K562 (cell line): Measurements from ENCODE around the gene NFIC. TPM values are rescaled to one million over a fixed set of nuclear protein-coding genes. Genes with fewer than 3 reads are reported as not detected.

ENCODE experiments used
- ARHGAP35 ChIP-seq: fragments of 450-650 bp; IDR thresholded peaks from 2 replicates; pipeline ENCODE4 v1.6.1; 2018; ENCODE audit not compliant: partially characterized antibody
- BCOR ChIP-seq: fragments of 450-650 bp; IDR thresholded peaks from 2 replicates; pipeline ENCODE4 v1.6.1; 2016
- BMI1 ChIP-seq: fragments of 150-350 bp; IDR thresholded peaks from 2 replicates; pipeline ENCODE4 v1.6.1; 2014; ENCODE audit warnings: low read length
- EGR1 ChIP-seq: fragments of 450-650 bp; conservative IDR thresholded peaks from 2 replicates; pipeline ENCODE4 v1.6.1; 2017; ENCODE audit warnings: mild to moderate bottlenecking
- ESRRB ChIP-seq: fragments of 250-450 bp; sonication (Bioruptor Pico); IDR thresholded peaks from 2 replicates; pipeline ENCODE4 v1.5.0; 2020; ENCODE audit warnings: mild to moderate bottlenecking, moderate library complexity, borderline replicate concordance
- FIP1L1 ChIP-seq: fragments of 200-400 bp; formaldehyde crosslinking; IDR thresholded peaks from 2 replicates; pipeline ENCODE4 v1.6.1; 2018; ENCODE audit warnings: mild to moderate bottlenecking, low read depth, low read length; ENCODE audit not compliant: poor library complexity, severe bottlenecking
- FOXA1 ChIP-seq: fragments of 450-650 bp; IDR thresholded peaks from 2 replicates; pipeline ENCODE4 v1.6.1; 2016; ENCODE audit warnings: mild to moderate bottlenecking, borderline replicate concordance
- GATA2 ChIP-seq: sonication (generic); formaldehyde crosslinking; IDR thresholded peaks from 2 replicates; pipeline ENCODE4 v1.4.0; 2020; ENCODE audit warnings: mild to moderate bottlenecking, missing genetic modification reagents
- MCM5 ChIP-seq: fragments of 450-650 bp; IDR thresholded peaks from 2 replicates; pipeline ENCODE4 v1.6.1; 2016; ENCODE audit warnings: low read depth
- MYBL2 ChIP-seq, 2 experiments: fragments of 450-650 bp in 1 of 2; sonication (generic) in 1 of 2; formaldehyde crosslinking in 1 of 2; IDR thresholded peaks; 2 replicates each; pipeline versions ENCODE4 v1.6.1 to v1.8.1; 2017 to 2022; ENCODE audit warnings: borderline replicate concordance in 1 of 2, inconsistent platforms in 1 of 2, low read depth in 1 of 2, mild to moderate bottlenecking in 1 of 2, missing genetic modification reagents in 1 of 2, moderate library complexity in 1 of 2
- NFIX ChIP-seq: fragments of 250-450 bp; sonication (Bioruptor Pico); IDR thresholded peaks from 2 replicates; pipeline ENCODE4 v1.4.0; 2020; ENCODE audit warnings: low read depth, mild to moderate bottlenecking, moderate library complexity
- PHB ChIP-seq: fragments of 250-450 bp; sonication (Bioruptor Pico); IDR thresholded peaks from 2 replicates; pipeline ENCODE4 v1.5.0; 2021
- PTBP1 ChIP-seq: fragments of 200-400 bp; formaldehyde crosslinking; IDR thresholded peaks from 2 replicates; pipeline ENCODE4 v1.6.1; 2017; ENCODE audit warnings: low read depth, low read length
- RBFOX2 ChIP-seq: fragments of 200-400 bp; formaldehyde crosslinking; IDR thresholded peaks from 2 replicates; pipeline ENCODE4 v1.6.1; 2017; ENCODE audit warnings: low read depth, mild to moderate bottlenecking, low read length, moderate library complexity
- RFX5 ChIP-seq: IDR thresholded peaks from 2 replicates; pipeline ENCODE4 v1.6.1; 2011; ENCODE audit warnings: low read depth, mild to moderate bottlenecking, improper control_type of control experiment, low read length
- SMARCC2 ChIP-seq: fragments of 450-650 bp; IDR thresholded peaks from 2 replicates; pipeline ENCODE4 v1.6.1; 2017; ENCODE audit warnings: antibody characterized with exemption, moderate library complexity, mild to moderate bottlenecking, low read depth
- SRSF7 ChIP-seq: fragments of 200-400 bp; formaldehyde crosslinking; optimal IDR thresholded peaks from 2 replicates; pipeline ENCODE3; 2017; ENCODE audit warnings: mild to moderate bottlenecking, low read depth, low read length
- TFAM ChIP-seq: fragments of 250-450 bp; sonication (Bioruptor Pico); conservative IDR thresholded peaks from 2 replicates; pipeline ENCODE4 v1.5.0; 2021; ENCODE audit warnings: mild to moderate bottlenecking, moderate library complexity
- ZKSCAN1 ChIP-seq: fragments of 150-350 bp; IDR thresholded peaks from 2 replicates; pipeline ENCODE4 v1.6.1; 2016; ENCODE audit warnings: low read depth, low read length
- ZNF133 ChIP-seq: fragments of 250-450 bp; sonication (Bioruptor Pico); IDR thresholded peaks from 2 replicates; pipeline ENCODE4 v1.4.0; 2020; ENCODE audit warnings: mild to moderate bottlenecking
- ZNF384 ChIP-seq: IDR thresholded peaks from 2 replicates; pipeline ENCODE4 v1.6.1; 2012; ENCODE audit warnings: low read depth, low read length, improper control_type of control experiment
- ZNF707 ChIP-seq: fragments of 250-450 bp; sonication (Bioruptor Pico); conservative IDR thresholded peaks from 2 replicates; pipeline ENCODE4 v1.8.0; 2022; ENCODE audit warnings: inconsistent platforms, mild to moderate bottlenecking, moderate library complexity
- ZNF830 ChIP-seq: fragments of 250-450 bp; sonication (Bioruptor Pico); IDR thresholded peaks from 2 replicates; pipeline ENCODE4 v1.5.0; 2021; ENCODE audit warnings: mild to moderate bottlenecking
- polyA plus RNA-seq, 8 experiments: library from polyadenylated mRNA; depleted of rRNA in 4 of 8; stranded (reverse) in 5 of 8; unstranded in 3 of 8; fragments of >200 nt; fragmentation: Nextera tagmentation in 2 of 8; fragmentation: Illumina TruSeq in 1 of 8; extraction: Ambion mirVana in 2 of 8; extraction: Trizol in 1 of 8; gene quantifications; 2 replicates each; pipeline versions ENCODE4 v1.2.1 to v1.2.3, GENCODE V29; 2011 to 2014; ENCODE audit warnings: inconsistent platforms in 1 of 8, missing spikeins in 1 of 8
- total RNA-seq, 7 experiments: library from RNA; depleted of rRNA in 6 of 7; stranded (reverse); fragments of >200 nt in 6 of 7; fragmentation: Illumina TruSeq in 2 of 7; extraction: Trizol in 2 of 7; gene quantifications; 2 replicates each; pipeline versions ENCODE4 v1.2.1 to v1.2.3, GENCODE V29; 2011 to 2021; ENCODE audit warnings: low replicate concordance in 1 of 7
- TF ChIP-seq, protein P1 (sequence below): fragments of 250-450 bp; sonication (Bioruptor Pico); IDR thresholded peaks from 2 replicates; pipeline ENCODE4 v1.5.0; 2021; ENCODE audit warnings: mild to moderate bottlenecking, moderate library complexity
- TF ChIP-seq, protein P2 (sequence below), 3 experiments: fragments of 200-800 bp in 1 of 3; sonication (Bioruptor generic) in 1 of 3; sonication (generic) in 1 of 3; formaldehyde crosslinking in 1 of 3; IDR thresholded peaks; 2 replicates each; pipeline versions ENCODE4 v1.6.1 to v1.8.0; 2016 to 2022; ENCODE audit warnings: mild to moderate bottlenecking in 2 of 3, missing compliant biosample characterization in 2 of 3, missing genetic modification characterization in 2 of 3, missing genetic modification reagents in 1 of 3
- TF ChIP-seq, protein P3 (sequence below): fragments of 450-650 bp; formaldehyde crosslinking; IDR thresholded peaks from 2 replicates; pipeline ENCODE4 v1.4.0; 2020; ENCODE audit warnings: mild to moderate bottlenecking, moderate library complexity

Gene NFIC
- total and polyA plus RNA-seq, 9 of the 15 experiments (the other 6 are each of a cell fraction or from before 2014, with no cell fraction given), result 0.71 to 62.1 (median 6.9) TPM

DNA sequence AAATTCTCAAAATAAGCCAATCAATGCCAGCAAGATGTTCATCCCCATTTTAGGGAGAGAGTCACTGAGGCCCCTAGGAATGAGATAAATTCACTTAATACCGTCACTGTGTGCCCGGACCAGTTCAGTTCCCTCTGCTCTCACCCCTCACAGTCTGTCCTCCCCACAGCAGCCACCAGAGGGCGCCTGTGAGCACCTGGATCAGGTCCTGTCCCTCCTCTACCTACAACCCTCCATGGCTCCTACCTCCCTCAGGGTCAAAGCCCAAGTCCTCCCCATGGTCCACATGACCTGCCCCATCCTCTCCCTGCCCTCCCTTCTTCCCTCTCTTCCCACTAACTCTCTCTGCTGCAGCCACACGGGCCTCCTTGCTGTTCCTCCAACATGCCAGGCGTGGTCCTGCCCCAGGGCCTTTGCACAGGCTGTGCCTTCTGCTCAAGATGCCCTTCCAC, 42.0 kb upstream of the NFIC start (continued):
- TF ChIP-seq, protein P1, sequence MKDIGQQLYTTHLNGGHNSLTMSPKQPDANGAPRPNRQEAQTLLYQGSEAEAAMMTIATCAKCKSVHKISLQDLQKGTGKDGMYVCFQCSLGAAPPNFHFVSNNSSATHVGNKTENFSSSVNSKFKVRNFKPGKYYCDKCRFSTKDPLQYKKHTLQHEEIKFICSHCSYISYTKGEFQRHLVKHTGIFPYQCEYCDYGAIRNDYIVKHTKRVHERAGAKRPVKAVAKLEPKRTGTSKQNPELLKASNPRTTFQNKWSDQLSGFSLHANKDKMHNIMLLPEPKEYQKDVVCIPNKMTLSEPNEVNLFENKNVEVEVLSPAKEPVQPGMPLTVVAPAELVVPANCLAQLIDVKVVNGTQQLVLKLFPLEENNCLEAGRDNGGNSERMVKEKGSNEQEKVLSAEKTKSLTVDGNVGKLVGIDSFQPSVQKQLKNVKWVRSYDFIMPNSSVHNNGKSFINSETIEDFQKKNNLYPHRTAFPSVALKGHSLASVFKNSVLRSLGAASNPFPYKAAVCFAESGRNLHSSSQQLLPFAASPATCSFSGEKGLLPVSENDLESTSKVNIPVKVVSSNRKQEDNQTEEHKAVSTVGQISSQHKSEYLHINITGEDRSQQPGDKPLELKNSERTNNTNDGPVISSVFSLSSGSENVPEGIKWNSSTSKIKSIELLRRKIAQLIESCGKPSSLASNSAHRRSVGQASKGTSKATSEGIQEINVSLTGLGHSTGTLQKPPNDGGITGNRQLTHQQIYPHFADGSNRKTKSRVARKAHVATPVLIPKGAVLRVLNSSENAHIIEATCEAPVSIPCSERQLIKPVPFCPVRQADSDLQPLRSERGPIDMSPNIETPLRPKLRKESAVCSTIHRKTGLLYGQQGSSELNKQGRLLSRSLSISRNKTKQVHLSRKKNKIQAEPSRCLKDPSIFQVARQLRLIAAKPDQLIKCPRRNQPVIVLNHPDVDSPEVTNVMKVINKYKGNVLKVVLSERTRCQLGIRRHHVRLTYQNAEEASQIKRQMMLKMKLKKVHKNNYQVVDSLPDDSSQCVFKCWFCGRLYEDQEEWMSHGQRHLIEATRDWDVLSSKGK, result no peak
- no peak for TF ChIP-seq MCM5
- TF ChIP-seq ZNF384, result no peak
- no peak for TF ChIP-seq ZNF707 (CRISPR knock-in tag)
- TF ChIP-seq ARHGAP35, result no peak
- TF ChIP-seq, protein P2, sequence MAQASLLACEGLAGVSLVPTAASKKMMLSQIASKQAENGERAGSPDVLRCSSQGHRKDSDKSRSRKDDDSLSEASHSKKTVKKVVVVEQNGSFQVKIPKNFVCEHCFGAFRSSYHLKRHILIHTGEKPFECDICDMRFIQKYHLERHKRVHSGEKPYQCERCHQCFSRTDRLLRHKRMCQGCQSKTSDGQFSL (CRISPR knock-in tag; IDR thresholded peaks at IDR 0.05), result no peak
- TF ChIP-seq, protein P2 (tag; IDR thresholded peaks at IDR 0.05), result no peak
- peak; percentile 99 for TF ChIP-seq BCOR
- TF ChIP-seq ESRRB (CRISPR knock-in tag), result no peak
- no peak for TF ChIP-seq RBFOX2
- no peak for TF ChIP-seq SRSF7
- no peak for TF ChIP-seq SMARCC2
- TF ChIP-seq MYBL2 (IDR thresholded peaks at IDR 0.05; ENCODE audit: low read depth), result no peak
- no peak for TF ChIP-seq MYBL2 (CRISPR knock-in tag; IDR thresholded peaks at IDR 0.05; ENCODE audit: borderline replicate concordance)
- no peak for TF ChIP-seq FOXA1
- TF ChIP-seq PHB, result no peak
- TF ChIP-seq NFIX (CRISPR knock-in tag), result no peak
- no peak for TF ChIP-seq FIP1L1
- TF ChIP-seq, protein P3, sequence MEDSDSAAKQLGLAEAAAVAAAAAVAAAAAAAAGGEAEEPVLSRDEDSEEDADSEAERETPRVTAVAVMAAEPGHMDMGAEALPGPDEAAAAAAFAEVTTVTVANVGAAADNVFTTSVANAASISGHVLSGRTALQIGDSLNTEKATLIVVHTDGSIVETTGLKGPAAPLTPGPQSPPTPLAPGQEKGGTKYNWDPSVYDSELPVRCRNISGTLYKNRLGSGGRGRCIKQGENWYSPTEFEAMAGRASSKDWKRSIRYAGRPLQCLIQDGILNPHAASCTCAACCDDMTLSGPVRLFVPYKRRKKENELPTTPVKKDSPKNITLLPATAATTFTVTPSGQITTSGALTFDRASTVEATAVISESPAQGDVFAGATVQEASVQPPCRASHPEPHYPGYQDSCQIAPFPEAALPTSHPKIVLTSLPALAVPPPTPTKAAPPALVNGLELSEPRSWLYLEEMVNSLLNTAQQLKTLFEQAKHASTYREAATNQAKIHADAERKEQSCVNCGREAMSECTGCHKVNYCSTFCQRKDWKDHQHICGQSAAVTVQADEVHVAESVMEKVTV (CRISPR knock-in tag), result no peak
- TF ChIP-seq EGR1, result no peak
- TF ChIP-seq GATA2 (CRISPR knock-in tag), result no peak
- no peak for TF ChIP-seq ZNF133
- no peak for TF ChIP-seq ZKSCAN1
- TF ChIP-seq BMI1, result no peak
- TF ChIP-seq RFX5, result no peak
- TF ChIP-seq ZNF830 (CRISPR knock-in tag), result no peak
- no peak for TF ChIP-seq TFAM (CRISPR knock-in tag)
- TF ChIP-seq PTBP1, result peak; percentile 89; the same call in 1 of the 2 replicates
